HG02938 (cell line): ENCODE measurements around the gene TESK2.
"Not testable (repeated sequence)": the region's sequence is repeated elsewhere in the genome, so short reads cannot be mapped to it uniquely, and the experiment has no call there.

Source experiments
- ATAC-seq: cut with Tn5 transposase; IDR thresholded peaks from one replicate; pipeline ENCODE4 v1.9.1; 2021; ENCODE audit warnings: mild to moderate bottlenecking, moderate library complexity; ENCODE audit not compliant: unreplicated experiment

Gene TESK2

GRCh38 chr1:45421935-45422334, 69.0 kb downstream of the TESK2 start:
- no peak for ATAC-seq

- ATAC-seq = no peak
These were observed 76.2 kb downstream of the TESK2 start for GRCh38 chr1:45414746-45415145.

DNA sequence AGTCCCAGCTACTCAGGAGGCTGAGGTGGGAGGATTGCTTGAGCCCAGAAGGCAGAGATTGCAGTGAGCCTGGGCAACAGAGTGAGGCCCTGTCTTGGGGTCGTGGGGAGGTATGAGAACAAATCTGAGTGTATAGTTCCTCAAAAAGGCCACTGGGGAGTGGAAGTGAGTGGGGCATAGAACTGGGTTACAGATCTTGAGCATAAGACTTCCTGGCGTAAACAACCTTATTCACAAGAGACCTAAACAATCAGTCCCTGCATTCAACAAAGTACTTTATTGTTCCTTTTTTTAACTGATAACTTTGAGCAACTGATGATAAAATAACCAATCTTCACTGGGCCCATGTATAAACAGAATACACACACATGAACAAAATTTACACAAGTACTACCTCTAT, 78.1 kb downstream of the TESK2 start:
- ATAC-seq = no peak

DNA sequence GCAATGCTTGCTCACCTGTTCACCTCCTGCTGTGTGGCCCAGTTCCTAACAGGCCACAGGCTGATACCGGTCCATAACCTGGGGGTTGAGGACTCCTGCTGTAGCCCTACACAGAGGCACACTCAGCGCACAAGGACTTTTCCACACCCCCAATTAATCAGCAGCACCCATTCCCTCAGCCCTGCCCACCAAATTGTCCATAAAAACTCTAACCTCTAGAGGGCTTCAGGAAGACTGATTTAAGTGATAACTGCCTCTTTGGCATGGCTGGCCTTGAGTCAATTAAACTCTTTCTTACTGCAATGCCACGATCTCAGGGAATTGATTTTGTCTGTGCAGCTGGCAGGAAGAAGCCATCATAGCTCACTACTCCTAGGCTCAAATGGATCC, 79.5 kb downstream of the TESK2 start:
- ATAC-seq = no peak

GRCh38 chr1:45410850-45411509, 80.0 kb downstream of the TESK2 start:
- ATAC-seq = no peak

GRCh38 chr1:45409276-45409675, 81.7 kb downstream of the TESK2 start:
- ATAC-seq = no peak

- ATAC-seq = no peak
These were observed 83.2 kb downstream of the TESK2 start for GRCh38 chr1:45407629-45408287.

GRCh38 chr1:45405636-45406035, 85.3 kb downstream of the TESK2 start:
- no peak for ATAC-seq

DNA sequence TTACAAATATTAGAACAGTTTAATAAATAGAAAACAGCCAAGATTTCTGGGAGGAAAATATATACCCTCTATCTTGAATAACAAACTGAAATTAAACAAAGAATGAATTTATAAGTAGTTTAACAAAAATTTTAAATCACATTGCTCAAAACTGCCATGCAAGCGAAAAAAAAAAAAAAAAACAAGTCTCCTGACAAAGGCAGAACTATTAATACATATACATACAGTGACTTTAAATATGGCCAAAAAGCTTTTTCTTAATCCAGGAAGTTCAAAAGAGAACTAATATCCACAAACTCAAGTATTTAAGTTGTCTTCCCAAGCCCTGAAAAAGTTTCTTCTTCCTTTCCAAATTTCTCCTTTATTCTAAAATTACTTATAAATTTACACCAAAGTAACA, 87.2 kb downstream of the TESK2 start:
- ATAC-seq = no peak

- no peak for ATAC-seq
These were observed 87.7 kb downstream of the TESK2 start for GRCh38 chr1:45403298-45403697.

GRCh38 chr1:45401524-45401923, 89.4 kb downstream of the TESK2 start:
- no peak for ATAC-seq

- ATAC-seq = no peak
These were observed 90.9 kb downstream of the TESK2 start for GRCh38 chr1:45400049-45400448.

DNA sequence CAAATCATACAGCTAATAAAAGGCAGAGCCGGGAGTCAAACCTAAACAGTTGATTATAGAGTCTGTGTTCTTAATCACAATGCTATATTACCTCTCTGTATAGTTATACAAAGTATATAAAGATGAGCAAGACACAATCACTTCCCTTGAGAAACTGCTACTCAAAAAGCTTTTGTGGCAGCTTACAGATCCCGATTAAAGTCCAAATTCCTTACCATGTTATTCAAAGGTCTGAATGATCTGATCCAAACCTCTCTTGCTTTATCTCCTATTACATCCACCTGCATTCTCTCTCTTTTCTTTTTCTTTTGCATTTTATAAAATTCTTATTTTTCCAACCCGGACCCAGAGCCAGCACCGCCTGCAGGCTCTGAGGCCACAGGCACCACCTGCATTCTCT, 93.7 kb downstream of the TESK2 start:
- no peak for ATAC-seq

GRCh38 chr1:45395582-45395981, 95.4 kb downstream of the TESK2 start:
- ATAC-seq = no peak

GRCh38 chr1:45395051-45395450, 95.9 kb downstream of the TESK2 start:
- no peak for ATAC-seq

- ATAC-seq = peak; percentile 61
These were observed 96.6 kb downstream of the TESK2 start for GRCh38 chr1:45394342-45394741.

- ATAC-seq = peak; percentile 77
These were observed 97.2 kb downstream of the TESK2 start for GRCh38 chr1:45393718-45394302.

GRCh38 chr1:45386219-45386618, 104.7 kb downstream of the TESK2 start:
- no peak for ATAC-seq

GRCh38 chr1:45385302-45385701, 105.7 kb downstream of the TESK2 start:
- ATAC-seq = no peak

- ATAC-seq = not testable (repeated sequence)
These were observed 106.8 kb downstream of the TESK2 start for GRCh38 chr1:45384213-45384612.

GRCh38 chr1:45383191-45383590, 107.8 kb downstream of the TESK2 start:
- no peak for ATAC-seq

DNA sequence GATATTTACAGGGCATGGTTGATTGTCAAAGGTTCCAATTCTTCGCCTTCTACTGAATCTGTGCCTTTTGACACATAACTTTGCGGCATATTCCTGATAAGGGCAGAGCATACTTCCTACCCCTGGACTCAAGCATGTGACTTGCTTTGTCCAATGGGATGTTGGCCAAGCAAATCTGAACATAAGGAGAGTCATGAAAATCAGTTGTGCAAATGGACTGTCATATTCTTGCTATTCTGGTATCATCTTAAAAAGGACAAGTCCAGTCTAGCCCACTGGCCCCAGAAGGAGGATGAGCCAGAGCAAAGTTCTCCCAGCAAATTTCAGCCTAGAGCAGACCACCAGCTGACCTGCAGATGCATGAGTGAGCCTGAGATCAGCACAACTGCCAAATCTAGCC, 109.7 kb downstream of the TESK2 start:
- no peak for ATAC-seq
